ENCODE results near the gene SEC22A.

GRCh38 chr3:123154020-123154985 lies 47.4 kb upstream of the SEC22A start:
- TF ChIP-seq CTCF (IDR thresholded peaks at IDR 0.05) (no peak), POLR2AphosphoS5 (IDR thresholded peaks at IDR 0.05) (no peak)

Measured in prostate gland (tissue), 2 donors.